ENCODE data around the gene CHID1.
A peak's percentile ranks its signal among the peaks of the same experiment; 100 is the strongest.

CHID1 gene

GRCh38 chr11:823441-824291, 86.9 kb downstream of the CHID1 start:
- no peak for DNase-seq (ENCODE audit: low read depth)

- no peak for DNase-seq (ENCODE audit: low read depth)
These were observed 88.9 kb downstream of the CHID1 start for GRCh38 chr11:821512-822371.

GRCh38 chr11:820655-821511, 89.7 kb downstream of the CHID1 start:
- no peak for DNase-seq (ENCODE audit: low read depth)

- peak; percentile 93 for DNase-seq (ENCODE audit: low read depth)
These were observed 90.5 kb downstream of the CHID1 start for GRCh38 chr11:819943-820649.

- peak; percentile 88 for DNase-seq (ENCODE audit: low read depth)
These were observed 91.3 kb downstream of the CHID1 start for GRCh38 chr11:819129-819931.

GRCh38 chr11:818396-819128, 92.0 kb downstream of the CHID1 start, which contains the start of gene PNPLA2:
PNPLA2 (plus strand) TSS chr11:818914; CDS start chr11:819719, 805 bp downstream.
- DNase-seq (ENCODE audit: low read depth): no peak

Data from T follicular helper cell (primary cell).